IPS-NIHi7 (cell line): ENCODE measurements around the gene ACSF3.
"Not testable (repeated sequence)": the region's sequence is repeated elsewhere in the genome, so short reads cannot be mapped to it uniquely, and the experiment has no call there.

Experiments used
- DNase-seq: peaks from one replicate; pipeline ENCODE4 v3.0.0; 2012; ENCODE audit warnings: mixed read lengths; ENCODE audit errors: extremely low spot score

Gene ACSF3

GRCh38 chr16:89073346-89074071 lies 20.1 kb upstream of the ACSF3 start:
- DNase-seq, result no peak

DNA sequence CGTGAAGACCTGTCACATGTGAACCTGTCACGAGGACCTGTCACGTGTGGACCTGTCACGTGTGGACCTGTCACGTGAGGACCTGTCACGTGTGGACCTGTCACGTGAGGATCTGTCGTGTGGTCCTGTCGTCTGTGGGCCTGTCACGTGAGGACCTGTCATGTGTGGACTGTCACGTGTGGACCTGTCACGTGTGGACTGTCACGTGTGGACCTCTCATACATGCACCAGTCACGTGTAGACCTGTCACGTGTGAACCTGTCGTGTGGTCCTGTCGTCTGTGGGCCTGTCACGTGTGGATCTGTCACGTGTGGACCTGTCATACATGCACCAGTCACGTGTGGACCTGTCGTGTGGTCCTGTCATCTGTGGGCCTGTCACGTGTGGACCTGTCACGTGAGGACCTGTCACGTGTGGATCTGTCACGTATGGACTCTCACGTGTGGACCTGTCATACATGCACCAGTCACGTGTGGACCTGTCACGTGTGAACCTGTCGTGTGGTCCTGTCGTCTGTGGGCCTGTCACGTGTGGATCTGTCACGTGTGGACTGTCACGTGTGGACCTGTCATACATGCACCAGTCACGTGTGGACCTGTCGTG lies 19.5 kb upstream of the ACSF3 start:
- DNase-seq, result not testable (repeated sequence)

- no peak for DNase-seq
These were observed 18.6 kb upstream of the ACSF3 start for GRCh38 chr16:89074803-89075688.

DNA sequence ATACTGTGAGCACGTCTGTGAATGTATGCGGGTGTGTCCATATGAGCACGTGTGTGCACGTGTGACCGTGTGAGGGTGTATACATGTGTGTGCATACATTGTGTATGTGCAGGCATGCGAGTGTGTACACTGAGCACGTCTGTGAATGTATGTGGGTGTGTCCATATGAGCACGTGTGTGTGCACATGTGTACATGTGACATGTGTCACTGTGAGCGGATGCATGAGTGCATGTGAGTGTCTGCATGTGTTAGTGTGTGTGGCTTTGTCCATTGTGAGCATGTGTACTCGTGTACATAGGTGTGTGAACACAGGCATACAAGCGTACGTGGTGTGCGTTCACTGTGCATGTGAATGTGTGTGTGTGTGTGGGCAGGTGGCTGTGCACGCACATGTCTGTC lies 17.5 kb upstream of the ACSF3 start:
- DNase-seq, result no peak

DNA sequence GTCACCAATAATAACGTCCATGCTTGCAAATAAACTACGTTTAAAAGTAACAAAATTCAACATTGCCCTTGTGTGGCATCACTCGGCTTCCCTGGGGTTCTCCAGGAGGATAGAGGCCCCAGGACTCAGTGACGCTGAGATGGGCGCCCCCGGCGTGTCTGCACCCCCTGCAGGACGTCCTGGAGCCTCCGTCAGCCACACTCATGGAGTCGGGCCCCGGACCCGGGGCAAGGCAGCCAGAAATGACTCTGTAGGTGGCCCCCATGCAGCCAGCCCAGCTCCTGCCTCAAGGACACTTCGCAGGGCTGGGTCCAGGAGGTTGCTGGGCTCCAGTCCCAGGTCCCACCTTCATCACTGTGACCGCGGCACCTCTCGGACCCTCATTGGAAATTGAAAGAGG lies 16.6 kb upstream of the ACSF3 start:
- DNase-seq, result no peak

DNA sequence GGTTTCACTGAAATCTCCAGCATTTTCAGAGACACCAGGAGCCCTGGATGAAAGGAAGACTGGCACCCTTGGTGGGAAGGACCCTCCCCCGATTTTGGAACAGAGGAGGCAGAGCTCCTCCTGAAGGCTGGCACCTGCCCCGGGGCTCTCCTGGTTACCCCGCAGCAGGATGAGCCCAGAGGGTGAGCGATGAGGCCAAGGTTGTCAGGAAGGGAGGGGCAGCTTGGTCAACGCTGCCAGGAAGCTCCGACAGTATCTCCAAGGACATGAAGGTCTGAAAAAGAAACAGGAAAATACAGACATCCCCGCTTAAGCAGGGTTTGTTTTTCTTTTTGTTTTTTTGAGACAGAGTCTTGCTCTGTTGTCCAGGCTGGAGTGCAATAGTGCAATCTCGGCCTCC lies 15.5 kb upstream of the ACSF3 start:
- DNase-seq, result no peak

GRCh38 chr16:89079434-89079980 lies 14.1 kb upstream of the ACSF3 start:
- no peak for DNase-seq

- DNase-seq, result no peak
These were observed 13.3 kb upstream of the ACSF3 start for GRCh38 chr16:89080196-89080853.

- DNase-seq, result no peak
These were observed 12.1 kb upstream of the ACSF3 start for GRCh38 chr16:89081556-89081955.

DNA sequence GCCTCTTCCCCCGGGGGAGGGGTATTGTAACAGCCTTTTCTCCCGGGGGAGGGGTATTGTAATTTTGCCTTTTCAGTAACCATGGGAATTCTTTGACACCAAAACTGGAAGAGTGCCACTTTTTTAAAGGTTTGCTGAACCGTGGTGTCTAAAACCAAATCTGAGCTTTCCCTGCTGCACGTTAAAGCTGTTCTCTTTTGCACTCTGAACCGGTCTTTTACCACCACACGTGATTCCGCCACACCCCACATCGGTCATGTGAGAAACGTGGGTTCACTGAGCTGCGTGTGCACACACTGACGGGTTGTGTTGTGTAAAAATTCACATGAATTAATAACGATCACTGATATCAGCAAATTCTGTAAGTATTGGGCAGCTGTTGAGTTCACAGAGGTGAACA lies 9.2 kb upstream of the ACSF3 start:
- no peak for DNase-seq

DNA sequence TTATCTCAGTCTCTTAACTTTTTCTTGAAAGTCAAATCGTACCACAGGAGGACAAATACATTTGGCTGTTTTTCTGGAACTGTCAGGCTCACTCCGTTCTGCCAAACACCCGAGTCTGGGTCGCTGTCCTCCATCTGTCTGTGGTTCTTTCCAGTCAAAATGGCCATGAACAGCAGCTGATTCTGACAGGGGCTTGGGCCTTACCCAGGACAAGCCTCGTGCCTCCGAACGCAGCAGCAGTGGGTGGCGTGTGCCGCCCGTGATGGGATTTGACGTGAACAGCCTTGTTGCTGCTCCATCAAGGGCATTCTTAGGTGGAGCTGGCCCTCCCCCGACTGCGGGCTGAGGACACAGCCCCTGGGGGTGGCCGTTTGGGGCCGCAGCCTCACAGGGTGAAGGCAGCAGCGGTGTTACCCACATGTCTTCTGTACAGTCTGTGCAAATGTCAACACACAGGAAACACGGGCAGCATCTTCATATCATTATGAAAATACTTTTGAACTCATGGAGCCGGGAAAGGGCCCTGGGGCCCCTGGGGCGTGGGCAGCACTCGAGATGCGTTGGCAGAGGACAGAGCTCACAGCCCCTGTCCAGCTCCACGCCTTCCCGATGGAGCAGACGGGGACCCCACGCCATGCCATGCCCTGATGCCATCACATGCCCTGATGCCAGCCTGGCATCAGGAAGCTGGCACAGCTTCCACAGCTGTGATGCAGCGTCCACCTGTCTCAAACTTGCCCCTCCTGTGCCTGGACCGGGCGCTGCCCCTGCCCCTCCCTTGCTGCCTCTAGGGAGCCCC lies 8.6 kb upstream of the ACSF3 start:
- DNase-seq, result no peak

GRCh38 chr16:89085755-89086154 lies 7.9 kb upstream of the ACSF3 start:
- DNase-seq, result no peak

GRCh38 chr16:89087922-89088497 lies 5.6 kb upstream of the ACSF3 start:
- DNase-seq, result no peak

- peak; percentile 62 for DNase-seq
These were observed 4.5 kb upstream of the ACSF3 start for GRCh38 chr16:89089120-89089519.

- no peak for DNase-seq
These were observed 3.4 kb upstream of the ACSF3 start for GRCh38 chr16:89090182-89090630.

DNA sequence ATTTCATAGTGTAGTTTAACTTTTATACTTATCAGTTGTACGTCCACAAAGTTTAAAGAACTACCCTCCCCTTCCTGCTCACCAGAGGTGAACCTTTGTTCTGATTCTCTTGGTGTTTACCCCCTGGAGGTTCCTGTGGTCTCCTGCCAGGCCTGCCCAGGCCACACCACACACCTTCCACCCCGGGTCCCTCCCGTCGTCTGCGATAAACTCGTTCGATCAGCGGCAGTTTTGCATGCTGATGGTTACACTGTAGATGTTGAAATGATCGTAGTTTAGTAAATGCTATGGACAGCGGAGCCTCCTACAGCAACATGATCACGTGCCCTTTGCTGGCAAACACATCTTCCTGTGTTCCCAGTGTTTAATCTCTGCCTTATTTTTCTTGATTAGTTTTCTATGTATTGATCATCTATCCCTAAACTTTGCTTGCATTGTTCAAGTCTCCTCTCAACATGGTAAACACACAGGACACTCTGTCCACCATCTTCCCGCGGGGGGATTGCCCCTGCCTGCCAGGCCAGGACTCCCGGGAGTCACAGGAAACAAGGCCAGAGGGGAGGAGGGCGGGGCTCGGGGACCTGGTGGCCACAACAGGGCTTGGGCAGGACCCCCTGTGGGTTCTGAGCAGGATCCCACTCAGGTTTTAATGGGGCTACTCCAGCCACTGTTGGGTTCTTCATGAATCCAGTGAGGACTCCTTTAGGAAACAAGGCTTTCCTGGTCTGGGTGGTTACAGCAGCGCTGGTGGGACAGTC lies 2.8 kb upstream of the ACSF3 start:
- no peak for DNase-seq

GRCh38 chr16:89092013-89092412 lies 1.6 kb upstream of the ACSF3 start:
- no peak for DNase-seq

DNA sequence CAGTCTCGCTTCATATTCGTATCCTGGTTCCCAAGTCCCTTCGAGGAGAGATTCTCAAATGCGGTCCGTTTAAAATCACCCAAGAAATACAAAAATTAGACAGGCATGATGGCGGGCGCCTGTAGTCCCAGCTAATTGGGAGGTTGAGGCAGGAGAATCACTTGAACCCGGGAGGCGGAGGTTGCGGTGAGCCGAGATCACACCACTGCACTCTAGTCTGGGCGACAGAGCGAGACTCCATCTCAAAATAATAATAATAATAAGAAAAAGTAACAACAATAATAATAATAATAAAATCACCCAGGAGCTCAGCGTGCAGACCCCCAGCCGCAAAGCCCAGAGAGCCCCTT lies 425 bp upstream of the ACSF3 start:
- not testable (repeated sequence) for DNase-seq

DNA sequence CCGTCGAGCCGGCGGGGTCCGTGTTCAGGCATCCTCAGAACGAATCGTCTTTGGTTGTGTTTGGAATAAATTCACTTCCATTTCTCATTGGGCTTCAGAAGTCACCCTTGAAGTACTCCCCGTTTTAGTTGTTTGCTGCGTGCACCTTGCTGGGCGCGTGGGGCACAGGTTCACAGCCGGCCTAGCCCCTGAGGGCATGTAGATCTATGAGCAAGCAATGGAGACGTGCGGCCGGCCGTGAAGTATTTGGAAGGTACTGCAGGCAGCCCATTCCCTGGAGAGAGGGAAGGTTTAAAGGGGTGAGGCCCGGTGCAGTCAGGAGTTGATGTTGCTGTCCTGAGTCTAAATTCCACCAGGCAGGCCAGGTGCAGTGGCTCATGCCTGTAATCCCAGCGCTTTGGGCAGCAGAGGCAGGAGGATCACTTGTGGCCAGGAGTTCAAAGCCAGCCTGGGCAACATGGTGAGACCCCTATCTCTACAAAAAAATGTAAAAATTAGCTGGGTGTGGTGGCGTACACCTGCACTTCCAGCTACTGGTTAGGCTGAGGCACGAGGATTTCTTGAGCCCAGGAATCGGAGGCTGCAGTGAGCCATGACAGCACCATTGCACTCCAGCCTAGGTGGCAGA lies 714 bp downstream of the ACSF3 start:
- DNase-seq, result no peak

GRCh38 chr16:89094880-89095258 lies 1.2 kb downstream of the ACSF3 start:
- no peak for DNase-seq
